Endodermal cell (in vitro differentiated cells): ENCODE measurements around the gene SLC40A1. TPM values are rescaled to one million over a fixed set of nuclear protein-coding genes. Genes with fewer than 3 reads are reported as not detected.

Experiments
- DNase-seq: peaks from one replicate; pipeline ENCODE4 v3.0.0-alpha.2; 2017
- H3K27ac ChIP-seq: 2 replicates; pipeline ENCODE4 v1.5.1; 2013; ENCODE audit warnings: mild to moderate bottlenecking, low read depth, low read length, moderate library complexity
- H3K27me3 ChIP-seq: 2 replicates; pipeline ENCODE4 v1.6.1; 2013; ENCODE audit warnings: mild to moderate bottlenecking, low read length, moderate library complexity; ENCODE audit not compliant: insufficient read depth, control insufficient read depth, poor library complexity, severe bottlenecking
- H3K36me3 ChIP-seq: 2 replicates; pipeline ENCODE4 v1.7.0; 2013; ENCODE audit warnings: mild to moderate bottlenecking, low read length, moderate library complexity; ENCODE audit not compliant: control insufficient read depth, insufficient read depth
- H3K4me1 ChIP-seq: one replicate; pipeline ENCODE4 v1.7.0; 2013; ENCODE audit warnings: low read length; ENCODE audit not compliant: control insufficient read depth, insufficient read depth
- H3K4me3 ChIP-seq: 2 replicates; pipeline ENCODE4 v1.5.1; 2013; ENCODE audit warnings: mild to moderate bottlenecking, low read length, moderate library complexity
- H3K9ac ChIP-seq: 2 replicates; pipeline ENCODE4 v1.6.1; 2013; ENCODE audit warnings: mild to moderate bottlenecking, low read length, moderate library complexity; ENCODE audit not compliant: poor library complexity, severe bottlenecking; ENCODE audit errors: extremely low read depth
- H3K9me3 ChIP-seq: 2 replicates; pipeline ENCODE4 v1.6.1; 2013; ENCODE audit warnings: mild to moderate bottlenecking, low read length, moderate library complexity; ENCODE audit not compliant: control insufficient read depth
- H3K27ac Mint-ChIP-seq: 2 replicates; pipeline ENCODE4 v1.8.0; 2020; ENCODE audit warnings: mixed read lengths
- H3K27me3 Mint-ChIP-seq: 2 replicates; pipeline ENCODE4 v1.8.0; 2021; ENCODE audit warnings: mild to moderate bottlenecking, mixed read lengths; ENCODE audit not compliant: insufficient read depth
- H3K36me3 Mint-ChIP-seq: 2 replicates; pipeline ENCODE4 v1.8.0; 2020; ENCODE audit warnings: low read depth, mixed read lengths
- H3K4me1 Mint-ChIP-seq: 2 replicates; pipeline ENCODE4 v1.8.0; 2020; ENCODE audit warnings: mixed read lengths
- H3K4me3 Mint-ChIP-seq: 2 replicates; pipeline ENCODE4 v1.8.0; 2020; ENCODE audit warnings: mild to moderate bottlenecking, moderate library complexity, mixed read lengths
- H3K9me3 Mint-ChIP-seq: 2 replicates; pipeline ENCODE4 v1.8.0; 2020; ENCODE audit warnings: mild to moderate bottlenecking, mixed read lengths
- WGBS, 2 experiments: methylation state at CpG; one replicate each; pipeline versions ENCODE4 v1.1.5 to v1.1.7; 2013; ENCODE audit warnings: missing lambda C conversion rate in 2 of 2, mixed read lengths in 1 of 2; ENCODE audit not compliant: insufficient coverage in 1 of 2, insufficient read length in 1 of 2; 5-methylcytosine and 5-hydroxymethylcytosine counted together
- total RNA-seq, 2 donors: library from RNA; stranded (reverse); fragmentation: NEBNext Ultra II Directional in 1 of 2; extraction: Animal tissue kit (Norgen Biotek cat#: 25700) in 1 of 2; gene quantifications; 2 replicates in 1 of 2; 3 replicates in 1 of 2; pipeline ENCODE4 v1.2.1, GENCODE V29; 2021
- TF ChIP-seq, protein P1 (sequence below): fragments of 200-600 bp; sonication (generic); conservative IDR thresholded peaks from 2 replicates; pipeline ENCODE4 v1.5.0; 2021; ENCODE audit warnings: antibody characterized with exemption, mild to moderate bottlenecking

The SLC40A1 gene
- total RNA-seq, 2 donors from 2014 or later: 74.1 to 96.8 TPM

DNA sequence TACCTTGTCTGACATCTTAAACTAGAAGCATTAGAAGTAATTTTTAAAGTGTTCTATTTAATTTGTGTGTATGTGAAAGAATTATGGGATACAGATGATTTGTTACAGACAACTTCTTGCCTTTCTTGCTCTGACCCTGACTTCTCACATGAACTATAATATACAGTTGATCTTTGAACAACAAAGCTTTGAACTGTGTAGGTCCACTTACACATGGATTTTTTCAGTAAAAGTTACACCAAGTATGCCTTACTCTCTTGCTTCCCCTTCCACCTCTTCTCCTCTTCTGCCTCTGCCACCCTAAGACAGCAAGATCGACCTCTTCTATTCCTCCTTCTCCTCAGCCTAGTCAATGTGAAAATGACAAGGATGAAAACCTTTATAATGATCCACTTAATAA is 42.2 kb downstream of the SLC40A1 start:
- TF ChIP-seq, protein P1, sequence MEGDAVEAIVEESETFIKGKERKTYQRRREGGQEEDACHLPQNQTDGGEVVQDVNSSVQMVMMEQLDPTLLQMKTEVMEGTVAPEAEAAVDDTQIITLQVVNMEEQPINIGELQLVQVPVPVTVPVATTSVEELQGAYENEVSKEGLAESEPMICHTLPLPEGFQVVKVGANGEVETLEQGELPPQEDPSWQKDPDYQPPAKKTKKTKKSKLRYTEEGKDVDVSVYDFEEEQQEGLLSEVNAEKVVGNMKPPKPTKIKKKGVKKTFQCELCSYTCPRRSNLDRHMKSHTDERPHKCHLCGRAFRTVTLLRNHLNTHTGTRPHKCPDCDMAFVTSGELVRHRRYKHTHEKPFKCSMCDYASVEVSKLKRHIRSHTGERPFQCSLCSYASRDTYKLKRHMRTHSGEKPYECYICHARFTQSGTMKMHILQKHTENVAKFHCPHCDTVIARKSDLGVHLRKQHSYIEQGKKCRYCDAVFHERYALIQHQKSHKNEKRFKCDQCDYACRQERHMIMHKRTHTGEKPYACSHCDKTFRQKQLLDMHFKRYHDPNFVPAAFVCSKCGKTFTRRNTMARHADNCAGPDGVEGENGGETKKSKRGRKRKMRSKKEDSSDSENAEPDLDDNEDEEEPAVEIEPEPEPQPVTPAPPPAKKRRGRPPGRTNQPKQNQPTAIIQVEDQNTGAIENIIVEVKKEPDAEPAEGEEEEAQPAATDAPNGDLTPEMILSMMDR: no peak
- Histone ChIP-seq H3K9me3 (no peaks in the 10 kb centered on the region), H3K27ac (no peak overlapping the region), H3K9ac (no peak overlapping the region), H3K4me3 (no peak overlapping the region), H3K27me3 (no peaks in the 10 kb centered on the region), H3K36me3 (no peaks in the 10 kb centered on the region), H3K4me1 (no peaks in the 10 kb centered on the region)
- no peaks in the 10 kb centered on the region for H3K9me3 Mint-ChIP-seq
- no peak for DNase-seq
- H3K27ac Mint-ChIP-seq: no peak overlapping the region
- no peak overlapping the region for H3K4me3 Mint-ChIP-seq
- no peaks in the 10 kb centered on the region for H3K36me3 Mint-ChIP-seq
- peaks cover 29% of the 10 kb centered on the region for H3K4me1 Mint-ChIP-seq
- WGBS, 2 experiments: 89% methylated on average over 1 of the region's 1 CpG; no CpG with 5 or more reads in 1 of the 2 experiments
- H3K27me3 Mint-ChIP-seq: peaks cover 5% of the 10 kb centered on the region

DNA sequence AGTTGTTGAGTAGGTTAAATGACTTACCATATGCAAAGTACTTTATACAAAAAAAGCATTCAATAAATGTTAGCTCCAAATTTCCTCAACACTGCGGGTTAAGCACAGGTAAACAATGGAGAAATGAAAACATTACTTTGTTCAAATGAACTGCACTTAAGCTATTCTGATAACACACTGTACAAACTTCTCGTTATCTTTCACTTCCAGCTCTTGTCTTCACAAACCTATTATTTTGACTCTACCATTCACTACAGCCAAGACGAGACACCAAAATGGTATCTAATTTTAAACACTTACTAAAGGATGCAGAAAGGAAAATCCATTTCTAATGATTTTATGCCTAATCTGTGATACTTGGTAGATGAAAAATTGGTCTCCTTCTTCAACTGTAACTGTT is 43.8 kb downstream of the SLC40A1 start:
- H3K27me3 Mint-ChIP-seq: no peaks in the 10 kb centered on the region
- Histone ChIP-seq H3K4me1 (no peaks in the 10 kb centered on the region), H3K27me3 (no peaks in the 10 kb centered on the region), H3K4me3 (no peak overlapping the region), H3K9me3 (no peaks in the 10 kb centered on the region), H3K9ac (no peak overlapping the region), H3K27ac (no peak overlapping the region), H3K36me3 (no peaks in the 10 kb centered on the region)
- no peaks in the 10 kb centered on the region for H3K9me3 Mint-ChIP-seq
- DNase-seq: no peak
- TF ChIP-seq, protein P1: no peak
- 90 to 94% methylated on average over 2 to 3 of the region's 3 CpGs for WGBS, 2 experiments
- H3K36me3 Mint-ChIP-seq: no peaks in the 10 kb centered on the region
- H3K4me3 Mint-ChIP-seq: no peak overlapping the region
- H3K27ac Mint-ChIP-seq: no peak overlapping the region
- peaks cover 23% of the 10 kb centered on the region for H3K4me1 Mint-ChIP-seq

DNA sequence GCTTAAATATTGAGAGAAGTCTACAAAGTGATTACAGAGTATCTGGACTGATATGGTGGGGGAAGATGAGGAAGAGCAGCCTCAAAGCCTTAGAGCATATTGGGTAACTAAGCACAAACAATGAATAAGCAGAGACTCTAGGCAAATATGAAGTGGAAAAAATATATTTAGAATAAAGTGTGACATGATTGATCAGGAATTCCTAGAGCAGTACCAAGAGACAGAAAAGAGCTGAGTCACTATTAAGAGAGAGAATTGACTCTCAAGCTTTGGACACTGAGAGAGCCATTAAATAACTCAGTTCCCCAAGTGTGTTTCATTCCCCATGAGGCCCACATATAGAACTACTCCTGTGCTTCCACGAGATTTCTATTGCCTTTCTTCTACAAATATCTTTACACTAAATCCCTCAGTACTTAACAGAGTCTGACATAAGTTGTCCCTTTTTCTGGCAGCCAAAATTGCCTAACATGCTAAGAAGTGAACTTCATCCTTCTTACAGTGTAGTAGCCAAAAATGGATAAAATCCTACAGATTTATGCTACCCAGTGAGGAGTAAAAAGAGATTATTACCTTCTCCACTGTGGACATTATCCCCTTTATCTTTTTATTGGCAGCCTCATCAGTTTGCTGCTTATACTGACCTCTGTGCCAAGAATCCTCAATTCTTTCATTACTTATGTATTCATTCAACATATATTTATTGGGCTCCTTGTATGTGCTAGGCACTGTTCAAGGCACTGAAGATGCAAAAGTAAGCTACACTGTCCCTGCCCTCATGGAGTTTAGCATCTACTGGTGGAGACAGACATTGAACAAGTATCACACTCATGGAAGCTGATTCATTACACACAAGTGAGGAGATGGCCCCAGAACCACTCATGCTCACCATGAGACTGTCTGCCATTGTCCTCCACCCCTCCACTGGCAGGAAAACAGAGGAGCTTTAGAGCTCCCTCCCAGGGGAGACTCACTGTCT is 45.4 kb downstream of the SLC40A1 start:
- Histone ChIP-seq H3K27ac (no peak overlapping the region), H3K4me3 (no peak overlapping the region), H3K27me3 (no peaks in the 10 kb centered on the region), H3K9me3 (no peaks in the 10 kb centered on the region), H3K4me1 (no peaks in the 10 kb centered on the region), H3K9ac (no peak overlapping the region), H3K36me3 (no peaks in the 10 kb centered on the region)
- WGBS, 2 experiments: 90 to 100% methylated on average over 1 of the region's 1 CpG
- H3K4me1 Mint-ChIP-seq: peaks cover 20% of the 10 kb centered on the region
- no peak overlapping the region for H3K4me3 Mint-ChIP-seq
- no peaks in the 10 kb centered on the region for H3K36me3 Mint-ChIP-seq
- TF ChIP-seq, protein P1: no peak
- peak overlapping the region; percentile 9 for H3K27ac Mint-ChIP-seq
- no peaks in the 10 kb centered on the region for H3K27me3 Mint-ChIP-seq
- no peaks in the 10 kb centered on the region for H3K9me3 Mint-ChIP-seq
- no peak for DNase-seq
